ENCODE data around the gene ZSCAN2.

DNA sequence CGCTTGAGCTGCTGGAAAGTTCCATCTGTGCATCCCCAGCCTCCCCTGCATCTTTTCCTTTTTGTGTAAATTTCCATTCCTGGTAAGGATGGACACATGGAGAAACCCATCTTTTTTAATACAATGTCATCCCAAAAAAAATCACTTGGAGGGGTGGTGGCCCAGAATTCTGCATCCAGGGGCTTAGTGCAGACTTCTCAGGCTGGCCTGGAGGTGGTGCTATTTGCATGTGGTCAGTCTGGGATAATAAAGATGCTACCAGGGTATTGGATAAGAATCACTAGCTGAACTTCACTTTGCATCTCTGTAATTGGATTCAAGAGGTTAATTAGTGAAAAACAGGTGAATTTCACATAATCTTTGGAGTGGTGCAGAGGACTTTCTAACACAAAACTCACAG, 1.8 kb upstream of the ZSCAN2 start:
- TF ChIP-seq POLR2A (IDR thresholded peaks at IDR 0.05) (no peak), CTCF (IDR thresholded peaks at IDR 0.05 in 4 of 5, conservative IDR thresholded peaks at IDR 0.05 in 1 of 5) (peak; percentile 53 to 67 (median 60))
